Measurements from ENCODE around the gene KHDC3L.

Gene KHDC3L, protein sequence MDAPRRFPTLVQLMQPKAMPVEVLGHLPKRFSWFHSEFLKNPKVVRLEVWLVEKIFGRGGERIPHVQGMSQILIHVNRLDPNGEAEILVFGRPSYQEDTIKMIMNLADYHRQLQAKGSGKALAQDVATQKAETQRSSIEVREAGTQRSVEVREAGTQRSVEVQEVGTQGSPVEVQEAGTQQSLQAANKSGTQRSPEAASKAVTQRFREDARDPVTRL

DNA sequence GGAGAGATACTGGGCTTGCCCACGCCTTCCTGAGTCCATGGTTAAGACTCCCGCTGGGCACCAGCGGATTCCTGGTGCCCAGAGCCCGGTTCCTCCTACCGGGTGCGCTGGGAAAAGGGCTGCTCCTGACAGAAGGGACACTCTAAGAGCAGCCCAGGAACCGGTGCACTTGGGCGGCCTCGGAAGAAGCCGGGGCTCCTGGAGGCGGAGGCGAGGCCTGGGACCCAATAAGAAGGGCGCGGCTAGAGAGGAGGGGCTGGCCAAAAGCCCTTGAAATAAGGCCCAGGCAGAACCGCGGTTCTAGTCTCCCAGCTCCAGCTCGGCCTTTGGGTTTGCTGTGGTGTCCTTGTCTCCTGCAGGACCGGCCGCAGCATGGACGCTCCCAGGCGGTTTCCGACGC is at the start of gene KHDC3L:
Gene KHDC3L, plus strand, starts transcription at position 301 of the 400 bp plus-strand sequence. Its CDS starts 72 bp downstream, at position 373.
- TF ChIP-seq ZNF274 (IDR thresholded peaks at IDR 0.05; ENCODE audit: low read depth, low read length): no peak
- H3K4me3 ChIP-seq (ENCODE audit: low read length): no peak within 1 kb of the TSS

DNA sequence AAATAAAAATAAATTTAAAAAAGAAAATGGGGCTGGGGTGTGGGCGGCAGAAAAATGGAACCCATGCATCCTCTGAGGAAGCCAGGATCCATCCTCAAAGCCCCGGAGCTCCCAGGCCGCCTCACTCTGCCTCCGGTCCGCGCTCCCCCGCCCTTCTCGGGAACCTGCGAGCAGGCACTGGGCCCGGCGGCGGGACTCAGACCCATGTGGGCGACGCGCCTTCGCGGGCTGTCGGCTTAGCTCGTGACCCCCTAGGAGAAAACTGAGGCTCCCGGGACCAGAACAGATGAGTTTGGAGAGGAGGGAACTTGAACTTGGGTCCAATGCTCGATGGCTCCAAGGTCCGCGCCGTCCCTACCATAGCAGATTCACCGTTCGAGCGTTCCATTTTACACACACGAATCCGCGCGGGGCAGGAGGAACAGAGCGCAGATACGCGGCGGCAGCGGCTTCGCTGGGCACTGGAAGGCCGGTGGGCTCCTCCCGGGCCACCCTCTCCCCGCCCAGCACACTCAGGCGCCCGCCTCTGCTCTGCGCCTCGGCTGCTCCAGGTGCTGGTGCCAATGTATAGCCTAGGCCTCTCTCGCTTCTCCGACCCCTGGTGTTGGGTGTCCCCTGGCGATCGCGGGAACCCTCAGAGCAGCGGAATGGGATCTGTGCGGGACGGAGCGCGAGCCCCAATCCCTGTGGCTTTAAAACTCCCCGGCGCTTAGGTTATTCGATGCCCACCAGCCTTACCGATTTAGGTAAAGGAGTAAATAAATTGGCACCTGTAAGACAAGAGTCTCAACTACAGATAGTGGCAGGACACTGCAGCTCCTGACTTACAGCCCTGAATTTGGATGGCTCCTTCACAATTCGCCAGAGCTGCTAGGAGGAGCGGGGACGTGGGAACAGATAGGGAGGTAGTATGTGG is 47.6 kb upstream of the KHDC3L start:
- no peak overlapping the region for H3K4me3 ChIP-seq (ENCODE audit: low read length)
- no peak for TF ChIP-seq ZNF274 (IDR thresholded peaks at IDR 0.05; ENCODE audit: low read depth, low read length)

GRCh38 chr6:73323323-73323722 is 39.1 kb upstream of the KHDC3L start:
- no peak overlapping the region for H3K4me3 ChIP-seq (ENCODE audit: low read length)
- no peak for TF ChIP-seq ZNF274 (IDR thresholded peaks at IDR 0.05; ENCODE audit: low read depth, low read length)

GRCh38 chr6:73325656-73326055 is 36.8 kb upstream of the KHDC3L start:
- no peak for TF ChIP-seq ZNF274 (IDR thresholded peaks at IDR 0.05; ENCODE audit: low read depth, low read length)
- no peak overlapping the region for H3K4me3 ChIP-seq (ENCODE audit: low read length)

DNA sequence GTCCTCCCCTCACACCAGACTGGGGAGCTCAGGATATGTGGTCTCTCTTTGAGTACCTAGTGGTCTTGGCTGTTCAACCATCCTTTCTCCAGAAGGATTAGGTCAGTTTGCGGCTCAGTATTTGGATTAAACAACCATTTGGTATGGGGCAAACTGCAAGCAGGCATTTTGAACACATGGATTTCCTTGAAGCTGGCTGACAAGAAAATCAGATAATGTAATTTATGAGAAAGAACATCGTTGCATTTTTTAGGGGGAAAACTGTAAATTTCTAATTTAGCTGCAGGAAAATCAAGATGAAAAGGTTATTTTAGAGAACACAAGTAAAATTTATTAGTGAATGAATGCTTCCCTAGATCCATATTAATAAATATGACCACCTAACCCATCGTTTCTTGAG is 33.7 kb upstream of the KHDC3L start:
- no peak overlapping the region for H3K4me3 ChIP-seq (ENCODE audit: low read length)
- TF ChIP-seq ZNF274 (IDR thresholded peaks at IDR 0.05; ENCODE audit: low read depth, low read length): no peak

DNA sequence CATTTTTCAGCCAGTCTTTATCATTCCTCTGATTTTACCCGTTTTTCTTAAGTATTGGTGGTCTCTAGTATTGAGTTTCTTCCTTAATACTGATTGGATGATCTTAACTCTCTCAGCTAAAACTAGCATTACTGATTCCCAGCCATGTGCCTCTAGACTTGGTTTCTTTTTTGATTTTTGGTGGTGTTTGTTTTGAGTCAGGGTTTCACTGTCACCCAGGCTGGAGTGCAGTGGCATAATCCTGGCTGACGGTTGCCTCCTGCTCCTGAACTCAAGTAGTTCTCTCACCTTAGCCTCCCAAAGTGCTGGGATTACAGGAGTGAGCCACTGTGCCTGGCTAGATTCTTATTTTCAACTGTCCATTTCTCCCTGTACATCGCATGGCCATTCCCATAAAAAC is 33.3 kb upstream of the KHDC3L start:
- no peak overlapping the region for H3K4me3 ChIP-seq (ENCODE audit: low read length)
- TF ChIP-seq ZNF274 (IDR thresholded peaks at IDR 0.05; ENCODE audit: low read depth, low read length): no peak

- TF ChIP-seq ZNF274 (IDR thresholded peaks at IDR 0.05; ENCODE audit: low read depth, low read length): no peak
Measured at GRCh38 chr6:73339340-73339739, 23.1 kb upstream of the KHDC3L start.

GRCh38 chr6:73340048-73340447 is 22.4 kb upstream of the KHDC3L start:
- TF ChIP-seq ZNF274 (IDR thresholded peaks at IDR 0.05; ENCODE audit: low read depth, low read length): no peak
- no peak overlapping the region for H3K4me3 ChIP-seq (ENCODE audit: low read length)

More at GRCh38 chr6:73339340-73339739, 23.1 kb upstream of the KHDC3L start:
- no peak overlapping the region for H3K4me3 ChIP-seq (ENCODE audit: low read length)

GRCh38 chr6:73341335-73341734 is 21.1 kb upstream of the KHDC3L start:
- no peak for TF ChIP-seq ZNF274 (IDR thresholded peaks at IDR 0.05; ENCODE audit: low read depth, low read length)
- no peak overlapping the region for H3K4me3 ChIP-seq (ENCODE audit: low read length)

DNA sequence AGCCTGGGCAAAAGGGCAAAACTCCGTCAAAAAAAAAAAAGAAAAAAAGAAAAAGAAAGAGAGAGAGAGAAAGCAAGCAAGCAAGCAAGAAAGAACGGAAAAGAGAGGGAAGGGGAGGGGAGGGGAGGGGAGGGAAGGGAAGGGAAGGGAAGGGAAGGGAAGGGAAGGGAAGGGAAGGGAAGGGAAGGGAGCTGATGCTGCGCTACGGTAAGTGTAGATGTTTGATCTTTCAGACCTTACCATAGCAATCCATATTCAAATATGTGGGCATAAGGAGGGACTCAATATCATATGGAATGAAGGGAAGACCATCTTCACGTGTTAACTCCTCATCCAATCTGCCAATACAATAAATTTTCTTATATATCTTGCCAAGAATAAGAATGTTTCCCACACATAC is 20.3 kb upstream of the KHDC3L start:
- no peak overlapping the region for H3K4me3 ChIP-seq (ENCODE audit: low read length)
- no peak for TF ChIP-seq ZNF274 (IDR thresholded peaks at IDR 0.05; ENCODE audit: low read depth, low read length)

DNA sequence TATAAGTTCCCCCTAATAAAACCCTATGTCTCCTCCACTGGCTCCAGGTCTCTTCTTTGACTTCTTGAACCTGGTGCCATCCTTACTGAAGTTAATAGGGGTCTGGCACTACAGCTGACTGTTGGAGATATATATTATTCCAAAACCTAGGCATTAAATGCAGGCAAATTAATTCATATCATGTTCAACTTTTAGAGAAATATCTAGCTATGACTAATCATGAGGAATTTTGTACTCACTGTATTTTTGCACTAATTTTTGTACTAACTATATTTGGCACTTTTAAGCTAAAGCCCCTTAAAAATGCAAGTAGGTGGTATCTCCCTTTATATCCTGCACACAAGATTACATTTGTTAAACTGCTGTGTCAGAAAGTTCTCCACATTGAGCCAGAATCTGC is 19.3 kb upstream of the KHDC3L start:
- TF ChIP-seq ZNF274 (IDR thresholded peaks at IDR 0.05; ENCODE audit: low read depth, low read length): no peak
- H3K4me3 ChIP-seq (ENCODE audit: low read length): no peak overlapping the region

GRCh38 chr6:73348550-73349204 is 13.8 kb upstream of the KHDC3L start:
- no peak overlapping the region for H3K4me3 ChIP-seq (ENCODE audit: low read length)
- no peak for TF ChIP-seq ZNF274 (IDR thresholded peaks at IDR 0.05; ENCODE audit: low read depth, low read length)

DNA sequence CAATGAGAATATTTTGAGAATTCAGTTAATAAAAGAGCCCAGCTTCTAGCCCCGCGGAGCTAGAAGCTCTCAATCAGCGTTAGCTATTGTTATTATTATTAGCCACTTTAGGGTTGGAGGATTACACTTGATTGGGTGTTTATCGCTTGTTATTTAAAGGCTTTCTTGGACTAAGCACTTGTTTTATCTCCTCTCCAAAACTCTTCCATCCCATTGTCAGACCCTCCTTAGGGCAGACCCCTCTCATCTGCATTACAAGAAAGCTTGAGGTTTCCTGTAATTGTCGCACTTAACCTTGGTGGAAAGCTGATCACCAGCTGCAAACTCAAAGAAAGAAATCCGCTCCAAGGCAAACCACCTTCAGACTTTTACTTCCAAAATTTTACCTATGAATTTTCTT is 13.1 kb upstream of the KHDC3L start:
- H3K4me3 ChIP-seq (ENCODE audit: low read length): no peak overlapping the region
- no peak for TF ChIP-seq ZNF274 (IDR thresholded peaks at IDR 0.05; ENCODE audit: low read depth, low read length)

All from GM08714 (cell line).